IMR-90 (cell line): ENCODE measurements around the gene HHIP.

Source experiments
- CEBPB ChIP-seq: IDR thresholded peaks from 2 replicates; pipeline ENCODE4 v1.6.1; 2012; ENCODE audit warnings: low read depth, low read length, improper control_type of control experiment
- CHD1 ChIP-seq: IDR thresholded peaks from 2 replicates; pipeline ENCODE4 v1.6.1; 2012; ENCODE audit warnings: low read depth, low read length, improper control_type of control experiment
- MAFK ChIP-seq: IDR thresholded peaks from 2 replicates; pipeline ENCODE4 v1.6.1; 2012; ENCODE audit warnings: low read depth, low read length, improper control_type of control experiment
- MXI1 ChIP-seq: IDR thresholded peaks from 2 replicates; pipeline ENCODE4 v1.6.1; 2012; ENCODE audit warnings: low read depth, mild to moderate bottlenecking, low read length, moderate library complexity, borderline replicate concordance
- NFE2L2 ChIP-seq: fragments of 150-350 bp; IDR thresholded peaks from 2 replicates; pipeline ENCODE4 v1.6.1; 2016; ENCODE audit warnings: low read depth, mild to moderate bottlenecking, low read length
- POLR2A ChIP-seq: IDR thresholded peaks from 2 replicates; pipeline ENCODE4 v1.6.1; 2012; ENCODE audit warnings: mild to moderate bottlenecking, low read depth, low read length
- RAD21 ChIP-seq: IDR thresholded peaks from 2 replicates; pipeline ENCODE4 v1.6.1; 2012; ENCODE audit warnings: low read length, improper control_type of control experiment
- RCOR1 ChIP-seq: IDR thresholded peaks from 2 replicates; pipeline ENCODE4 v1.6.1; 2012; ENCODE audit warnings: mild to moderate bottlenecking, low read length, improper control_type of control experiment; ENCODE audit not compliant: insufficient replicate concordance
- RFX5 ChIP-seq: IDR thresholded peaks from 2 replicates; pipeline ENCODE4 v1.8.0; 2012; ENCODE audit warnings: low read depth, mild to moderate bottlenecking, low read length, moderate library complexity
- SMC3 ChIP-seq: fragments of 150-350 bp; IDR thresholded peaks from 2 replicates; pipeline ENCODE4 v1.6.1; 2016; ENCODE audit warnings: low read depth, mild to moderate bottlenecking, antibody characterized with exemption, low read length, moderate library complexity
- TF ChIP-seq, protein P1 (sequence below): conservative IDR thresholded peaks from 2 replicates; pipeline ENCODE4 v1.5.1; 2012; ENCODE audit warnings: mild to moderate bottlenecking, low read depth, low read length, improper control_type of control experiment
- TF ChIP-seq, protein P2 (sequence below): fragments of 150-350 bp; IDR thresholded peaks from 2 replicates; pipeline ENCODE4 v1.6.1; 2016; ENCODE audit warnings: low read depth, mild to moderate bottlenecking, low read length, moderate library complexity, borderline replicate concordance

DNA sequence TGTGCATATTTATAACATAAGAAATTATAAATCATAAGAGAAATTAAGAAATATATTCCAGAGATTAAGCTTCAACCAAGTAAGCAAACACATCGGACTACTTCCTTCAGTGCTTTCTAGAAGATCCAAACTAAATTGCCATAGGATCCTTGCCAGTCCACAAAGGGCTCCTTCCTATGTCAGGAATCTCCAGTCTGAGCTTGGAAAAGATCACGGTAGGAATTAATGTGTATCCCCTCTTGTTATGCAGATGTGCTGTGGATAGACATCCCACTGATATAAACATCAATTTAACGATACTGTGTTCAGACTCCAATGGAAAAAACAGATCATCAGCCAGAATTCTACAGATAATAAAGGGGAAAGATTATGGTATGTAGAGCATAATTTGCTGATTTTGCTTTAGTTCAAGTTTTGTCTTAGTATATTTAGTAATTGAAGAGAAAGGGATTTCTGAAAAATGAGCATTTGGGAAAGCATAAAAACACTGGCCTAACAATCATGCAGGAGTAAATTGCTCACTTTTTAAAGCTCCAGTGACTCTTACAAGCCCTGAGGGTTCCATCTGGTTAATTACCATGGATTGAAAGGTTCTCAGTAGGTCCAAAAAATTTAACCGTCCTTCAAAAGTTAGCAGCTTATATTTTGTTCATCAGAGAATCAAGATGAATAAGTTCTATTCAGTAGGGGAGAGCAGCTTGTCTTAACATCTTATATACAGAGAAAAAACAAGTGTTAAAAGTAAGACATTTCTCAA lies 65.9 kb downstream of the HHIP start:
- TF ChIP-seq, protein P1, sequence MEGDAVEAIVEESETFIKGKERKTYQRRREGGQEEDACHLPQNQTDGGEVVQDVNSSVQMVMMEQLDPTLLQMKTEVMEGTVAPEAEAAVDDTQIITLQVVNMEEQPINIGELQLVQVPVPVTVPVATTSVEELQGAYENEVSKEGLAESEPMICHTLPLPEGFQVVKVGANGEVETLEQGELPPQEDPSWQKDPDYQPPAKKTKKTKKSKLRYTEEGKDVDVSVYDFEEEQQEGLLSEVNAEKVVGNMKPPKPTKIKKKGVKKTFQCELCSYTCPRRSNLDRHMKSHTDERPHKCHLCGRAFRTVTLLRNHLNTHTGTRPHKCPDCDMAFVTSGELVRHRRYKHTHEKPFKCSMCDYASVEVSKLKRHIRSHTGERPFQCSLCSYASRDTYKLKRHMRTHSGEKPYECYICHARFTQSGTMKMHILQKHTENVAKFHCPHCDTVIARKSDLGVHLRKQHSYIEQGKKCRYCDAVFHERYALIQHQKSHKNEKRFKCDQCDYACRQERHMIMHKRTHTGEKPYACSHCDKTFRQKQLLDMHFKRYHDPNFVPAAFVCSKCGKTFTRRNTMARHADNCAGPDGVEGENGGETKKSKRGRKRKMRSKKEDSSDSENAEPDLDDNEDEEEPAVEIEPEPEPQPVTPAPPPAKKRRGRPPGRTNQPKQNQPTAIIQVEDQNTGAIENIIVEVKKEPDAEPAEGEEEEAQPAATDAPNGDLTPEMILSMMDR = no peak
- no peak for TF ChIP-seq SMC3
- no peak for TF ChIP-seq POLR2A
- no peak for TF ChIP-seq RFX5
- TF ChIP-seq CHD1 = no peak
- TF ChIP-seq, protein P2, sequence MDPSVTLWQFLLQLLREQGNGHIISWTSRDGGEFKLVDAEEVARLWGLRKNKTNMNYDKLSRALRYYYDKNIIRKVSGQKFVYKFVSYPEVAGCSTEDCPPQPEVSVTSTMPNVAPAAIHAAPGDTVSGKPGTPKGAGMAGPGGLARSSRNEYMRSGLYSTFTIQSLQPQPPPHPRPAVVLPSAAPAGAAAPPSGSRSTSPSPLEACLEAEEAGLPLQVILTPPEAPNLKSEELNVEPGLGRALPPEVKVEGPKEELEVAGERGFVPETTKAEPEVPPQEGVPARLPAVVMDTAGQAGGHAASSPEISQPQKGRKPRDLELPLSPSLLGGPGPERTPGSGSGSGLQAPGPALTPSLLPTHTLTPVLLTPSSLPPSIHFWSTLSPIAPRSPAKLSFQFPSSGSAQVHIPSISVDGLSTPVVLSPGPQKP = no peak
- no peak for TF ChIP-seq RCOR1
- no peak for TF ChIP-seq MAFK
- no peak for TF ChIP-seq NFE2L2
- TF ChIP-seq CEBPB = no peak
- TF ChIP-seq MXI1 = no peak
- no peak for TF ChIP-seq RAD21
